Measurements from ENCODE around the gene CORIN.
A peak's percentile ranks its signal among the peaks of the same experiment; 100 is the strongest.

Gene CORIN

DNA sequence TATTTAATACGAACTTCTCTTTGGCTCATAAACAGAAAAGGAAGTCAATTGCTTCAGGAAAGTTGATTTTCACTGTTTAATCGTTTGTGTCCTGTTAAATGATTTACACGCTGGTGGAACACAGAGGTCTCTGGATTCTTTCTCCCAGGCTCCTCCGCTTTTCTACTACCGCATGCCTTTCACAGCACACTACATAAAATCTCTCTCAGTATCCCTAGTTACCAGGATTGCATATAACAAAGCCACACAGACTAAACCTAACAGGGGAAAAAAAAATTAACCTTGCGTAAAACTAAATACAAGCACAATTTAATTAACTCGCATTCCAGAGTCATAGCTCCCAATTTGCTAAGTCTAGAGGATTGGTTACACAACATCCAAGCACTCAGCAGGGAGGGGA lies 133.9 kb downstream of the CORIN start:
- TF ChIP-seq TCF4 (CRISPR knock-in tag; IDR thresholded peaks at IDR 0.05; ENCODE audit: borderline replicate concordance) (no peak), ZFP3 (CRISPR knock-in tag; IDR thresholded peaks at IDR 0.05) (no peak), ZC3H10 (CRISPR knock-in tag; IDR thresholded peaks at IDR 0.05) (no peak), CSDC2 (CRISPR knock-in tag; IDR thresholded peaks at IDR 0.05) (no peak), POU6F1 (CRISPR knock-in tag; IDR thresholded peaks at IDR 0.05; ENCODE audit: borderline replicate concordance, low read depth) (no peak), ESRRG (CRISPR knock-in tag; IDR thresholded peaks at IDR 0.05) (no peak), ISL1 (CRISPR knock-in tag; IDR thresholded peaks at IDR 0.05) (peak; percentile 42), RARB (CRISPR knock-in tag; IDR thresholded peaks at IDR 0.05) (no peak), ARNTL (CRISPR knock-in tag; IDR thresholded peaks at IDR 0.05; ENCODE audit: borderline replicate concordance, low read depth) (no peak)
- TF ChIP-seq, protein P1, sequence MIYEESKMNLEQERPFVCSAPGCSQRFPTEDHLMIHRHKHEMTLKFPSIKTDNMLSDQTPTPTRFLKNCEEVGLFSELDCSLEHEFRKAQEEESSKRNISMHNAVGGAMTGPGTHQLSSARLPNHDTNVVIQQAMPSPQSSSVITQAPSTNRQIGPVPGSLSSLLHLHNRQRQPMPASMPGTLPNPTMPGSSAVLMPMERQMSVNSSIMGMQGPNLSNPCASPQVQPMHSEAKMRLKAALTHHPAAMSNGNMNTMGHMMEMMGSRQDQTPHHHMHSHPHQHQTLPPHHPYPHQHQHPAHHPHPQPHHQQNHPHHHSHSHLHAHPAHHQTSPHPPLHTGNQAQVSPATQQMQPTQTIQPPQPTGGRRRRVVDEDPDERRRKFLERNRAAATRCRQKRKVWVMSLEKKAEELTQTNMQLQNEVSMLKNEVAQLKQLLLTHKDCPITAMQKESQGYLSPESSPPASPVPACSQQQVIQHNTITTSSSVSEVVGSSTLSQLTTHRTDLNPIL (CRISPR knock-in tag; IDR thresholded peaks at IDR 0.05; ENCODE audit: low read depth): peak; percentile 46
- ATAC-seq: peak; percentile 24; the same call in 2 of the 3 replicates

- ATAC-seq: no peak
Observed at GRCh38 chr4:47703008-47703407, 134.9 kb downstream of the CORIN start.

More at GRCh38 chr4:47703008-47703407, 134.9 kb downstream of the CORIN start:
- no peak for TF ChIP-seq TOX (CRISPR knock-in tag; IDR thresholded peaks at IDR 0.05; ENCODE audit: borderline replicate concordance)
- no peak for TF ChIP-seq ZFP3 (CRISPR knock-in tag; IDR thresholded peaks at IDR 0.05)
- TF ChIP-seq PATZ1 (CRISPR knock-in tag; IDR thresholded peaks at IDR 0.05; ENCODE audit: borderline replicate concordance): no peak
- TF ChIP-seq TSHZ2 (CRISPR knock-in tag; IDR thresholded peaks at IDR 0.05): no peak
- TF ChIP-seq OSR1 (CRISPR knock-in tag; IDR thresholded peaks at IDR 0.05): no peak
- no peak for TF ChIP-seq ZNF70 (CRISPR knock-in tag; IDR thresholded peaks at IDR 0.05)
- no peak for TF ChIP-seq BACH2 (CRISPR knock-in tag; IDR thresholded peaks at IDR 0.05; ENCODE audit: borderline replicate concordance)
- TF ChIP-seq ZC3H10 (CRISPR knock-in tag; IDR thresholded peaks at IDR 0.05): no peak
- TF ChIP-seq, protein P1 (CRISPR knock-in tag; IDR thresholded peaks at IDR 0.05; ENCODE audit: low read depth): no peak
- TF ChIP-seq SNAI2 (CRISPR knock-in tag; IDR thresholded peaks at IDR 0.05): no peak
- TF ChIP-seq, protein P2, sequence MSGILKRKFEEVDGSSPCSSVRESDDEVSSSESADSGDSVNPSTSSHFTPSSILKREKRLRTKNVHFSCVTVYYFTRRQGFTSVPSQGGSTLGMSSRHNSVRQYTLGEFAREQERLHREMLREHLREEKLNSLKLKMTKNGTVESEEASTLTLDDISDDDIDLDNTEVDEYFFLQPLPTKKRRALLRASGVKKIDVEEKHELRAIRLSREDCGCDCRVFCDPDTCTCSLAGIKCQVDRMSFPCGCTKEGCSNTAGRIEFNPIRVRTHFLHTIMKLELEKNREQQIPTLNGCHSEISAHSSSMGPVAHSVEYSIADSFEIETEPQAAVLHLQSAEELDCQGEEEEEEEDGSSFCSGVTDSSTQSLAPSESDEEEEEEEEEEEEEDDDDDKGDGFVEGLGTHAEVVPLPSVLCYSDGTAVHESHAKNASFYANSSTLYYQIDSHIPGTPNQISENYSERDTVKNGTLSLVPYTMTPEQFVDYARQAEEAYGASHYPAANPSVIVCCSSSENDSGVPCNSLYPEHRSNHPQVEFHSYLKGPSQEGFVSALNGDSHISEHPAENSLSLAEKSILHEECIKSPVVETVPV (CRISPR knock-in tag; IDR thresholded peaks at IDR 0.05): no peak
- TF ChIP-seq ISL1 (CRISPR knock-in tag; IDR thresholded peaks at IDR 0.05): no peak

All from SK-N-SH treated with all-trans-retinoic acid at 6 μM for 48 hours (cell line).